ENCODE data around the gene NFASC.

Gene NFASC

DNA sequence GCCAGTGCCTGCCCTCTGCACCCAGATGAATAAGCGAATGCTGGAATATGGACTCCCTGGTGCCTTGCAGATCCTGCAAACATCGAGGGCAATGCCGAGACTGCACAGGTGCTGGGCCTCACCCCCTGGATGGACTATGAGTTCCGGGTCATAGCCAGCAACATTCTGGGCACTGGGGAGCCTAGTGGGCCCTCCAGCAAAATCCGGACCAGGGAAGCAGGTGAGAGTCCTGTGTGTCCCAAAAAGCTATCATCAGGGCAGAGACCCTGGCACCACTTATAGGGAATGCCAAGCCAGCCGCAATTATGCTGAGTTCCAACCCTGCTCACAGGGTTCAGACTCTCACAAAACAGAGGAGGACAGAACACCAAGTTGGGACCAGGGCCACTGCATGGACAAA, 196.4 kb downstream of the NFASC start:
- no peaks in the 10 kb centered on the region for H3K27me3 ChIP-seq (replicated peaks)
- H3K27ac ChIP-seq: no peak overlapping the region
- H3K4me3 ChIP-seq (ENCODE audit: low read depth, low read length): no peak overlapping the region
- TF ChIP-seq, protein P1, sequence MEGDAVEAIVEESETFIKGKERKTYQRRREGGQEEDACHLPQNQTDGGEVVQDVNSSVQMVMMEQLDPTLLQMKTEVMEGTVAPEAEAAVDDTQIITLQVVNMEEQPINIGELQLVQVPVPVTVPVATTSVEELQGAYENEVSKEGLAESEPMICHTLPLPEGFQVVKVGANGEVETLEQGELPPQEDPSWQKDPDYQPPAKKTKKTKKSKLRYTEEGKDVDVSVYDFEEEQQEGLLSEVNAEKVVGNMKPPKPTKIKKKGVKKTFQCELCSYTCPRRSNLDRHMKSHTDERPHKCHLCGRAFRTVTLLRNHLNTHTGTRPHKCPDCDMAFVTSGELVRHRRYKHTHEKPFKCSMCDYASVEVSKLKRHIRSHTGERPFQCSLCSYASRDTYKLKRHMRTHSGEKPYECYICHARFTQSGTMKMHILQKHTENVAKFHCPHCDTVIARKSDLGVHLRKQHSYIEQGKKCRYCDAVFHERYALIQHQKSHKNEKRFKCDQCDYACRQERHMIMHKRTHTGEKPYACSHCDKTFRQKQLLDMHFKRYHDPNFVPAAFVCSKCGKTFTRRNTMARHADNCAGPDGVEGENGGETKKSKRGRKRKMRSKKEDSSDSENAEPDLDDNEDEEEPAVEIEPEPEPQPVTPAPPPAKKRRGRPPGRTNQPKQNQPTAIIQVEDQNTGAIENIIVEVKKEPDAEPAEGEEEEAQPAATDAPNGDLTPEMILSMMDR (IDR thresholded peaks at IDR 0.05; ENCODE audit: low read depth, low read length, missing control alignments): no peak
- no peaks in the 10 kb centered on the region for H3K36me3 ChIP-seq (replicated peaks)
- in situ Hi-C loops (cut with HindIII; ENCODE audit: low pct_ligation_motif_present, low sequenced_read_pairs): no loop called here
- DNase-seq: no peak

DNA sequence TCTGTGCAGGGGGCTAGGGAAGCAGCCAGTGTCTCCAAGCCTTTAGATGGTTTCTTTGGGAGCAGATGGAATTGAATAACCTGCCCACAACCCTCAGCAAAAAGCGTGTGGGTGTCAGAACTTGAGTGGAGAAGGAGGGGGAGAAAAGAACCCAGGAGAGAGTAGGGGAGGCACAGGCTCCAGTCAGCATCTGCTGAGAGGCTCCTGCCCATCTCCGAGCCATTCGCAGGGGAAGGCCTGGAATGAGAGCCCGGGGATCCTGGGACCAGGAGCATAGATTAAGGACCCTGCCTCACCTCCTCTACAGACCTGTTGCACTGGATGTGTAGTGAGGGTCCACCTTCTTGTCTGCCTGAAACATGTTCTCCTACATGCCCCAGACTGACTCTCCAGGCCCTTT, 197.3 kb downstream of the NFASC start:
- in situ Hi-C loops (cut with HindIII; ENCODE audit: low pct_ligation_motif_present, low sequenced_read_pairs): no loop called here
- Histone ChIP-seq H3K27ac (no peak overlapping the region), H3K36me3 (replicated peaks) (no peaks in the 10 kb centered on the region), H3K4me3 (ENCODE audit: low read depth, low read length) (no peak overlapping the region), H3K27me3 (replicated peaks) (no peaks in the 10 kb centered on the region)
- TF ChIP-seq, protein P1 (IDR thresholded peaks at IDR 0.05; ENCODE audit: low read depth, low read length, missing control alignments): no peak
- no peak for DNase-seq

DNA sequence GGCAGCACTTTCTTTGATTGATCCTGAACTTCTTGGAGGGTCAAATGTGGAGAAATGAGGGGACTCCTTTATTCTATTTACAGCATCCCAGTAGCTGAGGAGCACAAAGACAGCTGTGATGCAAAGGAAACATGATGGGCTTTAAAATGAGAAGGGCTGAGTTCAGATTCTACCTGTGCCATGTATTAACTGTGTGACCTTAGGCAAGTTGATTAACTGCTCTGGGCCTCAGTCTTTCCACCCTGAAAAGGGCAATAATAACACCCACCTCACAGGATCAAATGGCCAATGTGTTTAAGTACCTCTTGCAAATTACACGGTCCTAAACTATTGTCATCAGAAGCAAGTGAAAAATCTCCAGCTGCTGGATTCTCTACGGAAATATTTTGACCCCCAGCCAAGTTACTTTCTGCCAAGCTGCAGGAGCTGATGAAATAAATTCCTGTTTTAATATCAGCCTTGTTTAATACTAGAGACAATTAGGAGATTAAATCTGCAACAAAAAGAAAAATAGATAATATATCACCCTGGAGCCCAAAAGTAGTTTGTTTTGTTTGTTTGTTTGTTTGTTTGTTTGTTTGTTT, 197.9 kb downstream of the NFASC start:
- in situ Hi-C loops (cut with HindIII; ENCODE audit: low pct_ligation_motif_present, low sequenced_read_pairs): no loop called here
- no peak overlapping the region for H3K27ac ChIP-seq
- DNase-seq: no peak

DNA sequence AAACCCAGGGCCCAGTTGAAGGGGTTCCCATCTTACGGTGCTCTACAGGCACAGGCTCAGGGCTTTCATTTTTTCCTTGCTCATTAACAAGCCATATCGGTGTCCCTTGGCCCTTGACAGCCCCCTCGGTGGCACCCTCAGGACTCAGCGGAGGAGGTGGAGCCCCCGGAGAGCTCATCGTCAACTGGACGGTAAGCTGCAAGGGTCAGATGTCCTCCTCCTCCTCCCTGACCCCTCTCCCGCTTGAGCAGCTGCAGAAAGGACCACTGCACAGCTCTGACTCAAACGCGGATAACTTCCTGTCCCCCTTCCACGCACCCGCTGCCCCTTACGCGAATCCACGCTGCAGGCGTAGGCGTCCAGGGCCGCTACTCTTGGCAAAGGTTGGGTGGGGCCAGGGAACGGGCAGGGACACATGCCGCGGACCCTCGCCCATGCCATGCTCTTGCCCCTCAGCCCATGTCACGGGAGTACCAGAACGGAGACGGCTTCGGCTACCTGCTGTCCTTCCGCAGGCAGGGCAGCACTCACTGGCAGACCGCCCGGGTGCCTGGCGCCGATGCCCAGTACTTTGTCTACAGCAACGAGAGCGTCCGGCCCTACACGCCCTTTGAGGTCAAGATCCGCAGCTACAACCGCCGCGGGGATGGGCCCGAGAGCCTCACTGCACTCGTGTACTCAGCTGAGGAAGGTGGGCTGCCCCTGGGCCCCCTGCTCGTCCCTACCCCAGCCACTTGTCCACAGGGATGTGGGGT, 198.9 kb downstream of the NFASC start:
- Histone ChIP-seq H3K36me3 (replicated peaks) (no peaks in the 10 kb centered on the region), H3K27ac (no peak overlapping the region), H3K27me3 (replicated peaks) (no peaks in the 10 kb centered on the region), H3K4me3 (ENCODE audit: low read depth, low read length) (no peak overlapping the region)
- TF ChIP-seq, protein P1 (IDR thresholded peaks at IDR 0.05; ENCODE audit: low read depth, low read length, missing control alignments): no peak
- in situ Hi-C loops (cut with HindIII; ENCODE audit: low pct_ligation_motif_present, low sequenced_read_pairs): no loop called here
- DNase-seq: no peak

More for the DNA sequence above, 197.9 kb downstream of the NFASC start:
- no peaks in the 10 kb centered on the region for H3K36me3 ChIP-seq (replicated peaks)
- TF ChIP-seq, protein P1 (IDR thresholded peaks at IDR 0.05; ENCODE audit: low read depth, low read length, missing control alignments): no peak
- no peak overlapping the region for H3K4me3 ChIP-seq (ENCODE audit: low read depth, low read length)
- no peaks in the 10 kb centered on the region for H3K27me3 ChIP-seq (replicated peaks)

DNA sequence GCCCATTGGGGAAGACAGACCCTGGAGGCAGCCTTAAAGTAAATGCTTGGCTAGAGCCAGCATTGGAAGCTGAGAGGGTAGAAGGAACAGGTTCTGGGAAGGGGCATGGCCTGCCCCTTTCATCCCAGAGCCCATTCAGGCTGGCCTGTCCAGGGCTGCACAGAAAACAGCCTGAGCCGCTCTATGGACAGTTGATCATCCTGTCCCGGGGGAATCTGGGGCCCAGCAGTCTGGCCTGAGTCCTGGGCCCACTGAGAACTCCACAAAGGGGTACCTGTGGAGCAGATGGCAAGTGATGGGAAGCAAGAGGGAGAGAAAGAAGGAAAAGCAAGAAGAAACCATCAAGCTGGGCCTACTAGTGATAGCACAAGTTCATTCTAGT, 200.4 kb downstream of the NFASC start:
- in situ Hi-C loops (cut with HindIII; ENCODE audit: low pct_ligation_motif_present, low sequenced_read_pairs): no loop called here
- TF ChIP-seq, protein P1 (IDR thresholded peaks at IDR 0.05; ENCODE audit: low read depth, low read length, missing control alignments): no peak
- no peak for DNase-seq
- no peak overlapping the region for H3K4me3 ChIP-seq (ENCODE audit: low read depth, low read length)
- no peaks in the 10 kb centered on the region for H3K36me3 ChIP-seq (replicated peaks)
- H3K27me3 ChIP-seq (replicated peaks): no peaks in the 10 kb centered on the region
- H3K27ac ChIP-seq: no peak overlapping the region

All from brain microvascular endothelial cell (primary cell).